ENCODE measurements around the gene ETS2. TPM values are rescaled to one million over a fixed set of nuclear protein-coding genes. Genes with fewer than 3 reads are reported as not detected.

ETS2 gene
- total and polyA plus RNA-seq, 12 donors = 26.2 to 81.5 (median 43.8) TPM

DNA sequence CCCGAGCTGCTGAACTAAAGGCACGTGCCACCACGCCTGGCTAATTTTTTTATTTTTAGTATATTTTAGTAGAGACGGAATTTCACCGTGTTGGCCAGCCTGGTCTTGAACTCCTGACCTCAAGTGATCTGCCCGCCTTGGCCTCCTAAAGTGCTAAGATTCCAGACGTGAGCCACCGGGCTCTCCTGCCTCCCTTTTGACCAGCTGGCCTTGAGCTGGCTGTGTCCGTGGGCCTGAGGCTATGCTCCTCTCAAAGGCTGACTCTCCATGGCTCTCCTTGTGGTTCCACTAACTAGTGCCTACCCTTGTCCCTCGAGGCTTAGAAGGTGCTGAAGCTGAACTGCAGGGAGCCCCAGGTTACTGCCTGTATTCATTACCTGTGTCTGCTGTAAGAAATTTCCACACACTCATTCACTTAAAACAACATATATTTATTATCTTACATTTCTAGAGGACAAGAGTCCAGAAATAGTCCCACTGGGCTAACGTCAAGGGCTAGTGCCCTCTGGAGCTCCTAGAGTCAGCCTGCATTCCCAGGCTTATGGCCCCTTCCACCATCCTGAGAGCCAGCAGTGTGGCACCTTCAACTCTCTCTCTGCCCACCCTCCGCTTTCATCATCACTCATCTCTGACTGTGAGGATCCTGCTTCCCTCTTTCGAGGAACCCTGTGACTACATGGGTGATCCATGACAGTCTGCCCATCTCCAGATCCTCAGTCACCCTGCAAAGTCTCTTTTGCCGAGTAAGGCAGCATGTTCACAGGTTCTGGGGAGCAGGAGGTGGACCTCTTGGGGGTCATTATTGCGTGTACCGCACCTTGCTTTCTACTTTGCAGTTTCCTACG lies 34.9 kb downstream of the ETS2 start:
- intact Hi-C loops (cut with DNase I) = no loop called here
- H3K4me3 ChIP-seq = no peak overlapping the region
- H3K4me1 ChIP-seq = peaks cover 0 to 22% (median 0%) of the 10 kb centered on the region in 9 donors
- no peaks in the 10 kb centered on the region for H3K27me3 ChIP-seq
- DNase-seq = peak in 1 of 2 donors; percentile 1
- no peak for TF ChIP-seq CTCF (IDR thresholded peaks at IDR 0.05)
- WGBS, 2 donors = 95 to 97% methylated on average over 17 of the region's 17 CpGs
- no peaks in the 10 kb centered on the region for H3K36me3 ChIP-seq
- ATAC-seq = no peak
- no peaks in the 10 kb centered on the region for H3K9me3 ChIP-seq
- H3K27ac ChIP-seq = no peak overlapping the region

DNA sequence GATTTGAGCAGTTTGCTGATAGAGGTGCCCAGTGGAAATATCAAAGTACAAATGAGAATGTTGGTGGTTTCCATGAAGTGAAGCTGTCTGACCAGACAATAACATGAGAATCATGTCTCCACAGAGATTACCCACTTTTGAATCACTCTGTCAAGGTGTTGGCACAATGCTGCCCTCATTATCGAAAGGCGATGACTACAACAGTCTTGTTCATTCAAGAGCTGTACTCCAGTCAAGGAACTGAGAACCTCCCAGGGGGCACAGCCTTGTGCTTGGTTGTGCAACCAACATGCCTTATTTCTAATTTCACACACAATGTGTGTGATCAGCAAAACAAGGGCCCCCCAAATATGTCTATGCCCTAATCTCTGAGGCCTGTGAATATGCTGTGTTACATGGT lies 35.7 kb downstream of the ETS2 start:
- intact Hi-C loops (cut with DNase I) = no loop called here
- WGBS, 2 donors = 95 to 99% methylated on average over 2 of the region's 2 CpGs
- no peak for ATAC-seq

GRCh38 chr21:38842079-38842478 lies 36.4 kb downstream of the ETS2 start:
- H3K36me3 ChIP-seq = no peaks in the 10 kb centered on the region
- no peaks in the 10 kb centered on the region for H3K9me3 ChIP-seq
- no peak for DNase-seq
- ATAC-seq = no peak
- intact Hi-C loops (cut with DNase I) = no loop called here
- H3K27ac ChIP-seq = no peak overlapping the region
- H3K4me1 ChIP-seq = peaks cover 0 to 22% (median 2%) of the 10 kb centered on the region in 9 donors
- WGBS, 2 donors = 70 to 80% methylated on average over 4 of the region's 4 CpGs
- no peak overlapping the region for H3K4me3 ChIP-seq
- TF ChIP-seq CTCF (IDR thresholded peaks at IDR 0.05) = no peak
- no peaks in the 10 kb centered on the region for H3K27me3 ChIP-seq

More for the DNA sequence above, 35.7 kb downstream of the ETS2 start:
- TF ChIP-seq CTCF (IDR thresholded peaks at IDR 0.05) = no peak
- Histone ChIP-seq H3K4me1 (peaks cover 0 to 22% (median 0%) of the 10 kb centered on the region in 9 donors), H3K27ac (no peak overlapping the region), H3K27me3 (no peaks in the 10 kb centered on the region), H3K36me3 (no peaks in the 10 kb centered on the region), H3K4me3 (no peak overlapping the region), H3K9me3 (no peaks in the 10 kb centered on the region)
- no peak for DNase-seq

GRCh38 chr21:38843379-38843778 lies 37.6 kb downstream of the ETS2 start:
- intact Hi-C loops (cut with DNase I) = no loop called here
- WGBS, 2 donors = 94 to 97% methylated on average over 5 of the region's 5 CpGs

More at GRCh38 chr21:38843379-38843778, 37.6 kb downstream of the ETS2 start:
- ATAC-seq = no peak
- Histone ChIP-seq H3K4me3 (no peak overlapping the region), H3K27ac (no peak overlapping the region), H3K27me3 (no peaks in the 10 kb centered on the region), H3K36me3 (no peaks in the 10 kb centered on the region), H3K9me3 (no peaks in the 10 kb centered on the region), H3K4me1 (peaks cover 0 to 27% (median 15%) of the 10 kb centered on the region in 9 donors)
- TF ChIP-seq CTCF (IDR thresholded peaks at IDR 0.05) = no peak
- DNase-seq = no peak
